Skeletal muscle tissue (tissue), 4 donors: ENCODE data around the gene PIGL. TPM values are rescaled to one million over a fixed set of nuclear protein-coding genes. Genes with fewer than 3 reads are reported as not detected.

Source experiments
- H3K27ac ChIP-seq: one replicate; pipeline ENCODE4 v1.7.0; 2013; ENCODE audit warnings: mild to moderate bottlenecking, low read depth, low read length, inconsistent platforms
- H3K27me3 ChIP-seq, 3 donors: one replicate each; pipeline ENCODE4 v1.7.0; 2013; ENCODE audit warnings: low read length in 3 of 3; ENCODE audit not compliant: control insufficient read depth in 3 of 3, insufficient read depth in 3 of 3
- H3K36me3 ChIP-seq, 3 donors: one replicate each; pipeline ENCODE4 v1.7.0; 2013; ENCODE audit warnings: low read length in 3 of 3; ENCODE audit not compliant: control insufficient read depth in 3 of 3, insufficient read depth in 3 of 3
- H3K4me1 ChIP-seq, 3 donors: one replicate each; pipeline ENCODE4 v1.7.0; 2013; ENCODE audit warnings: low read length in 3 of 3, mild to moderate bottlenecking in 3 of 3; ENCODE audit not compliant: control insufficient read depth in 3 of 3, insufficient read depth in 3 of 3
- H3K4me3 ChIP-seq, 3 donors: one replicate each; pipeline ENCODE4 v1.7.0; 2013; ENCODE audit warnings: low read length in 3 of 3
- H3K9ac ChIP-seq, 3 donors: one replicate each; pipeline ENCODE4 v1.7.0; 2013; ENCODE audit warnings: low read length in 3 of 3, mild to moderate bottlenecking in 3 of 3, moderate library complexity in 2 of 3, low read depth in 1 of 3
- H3K9me3 ChIP-seq, 3 donors: one replicate each; pipeline ENCODE4 v1.7.0; 2013; ENCODE audit warnings: low read length in 3 of 3; ENCODE audit not compliant: control insufficient read depth in 3 of 3
- total RNA-seq: library from RNA; depleted of rRNA; stranded (reverse); fragments of >200 nt; gene quantifications from one replicate; pipeline ENCODE4 v1.2.3, GENCODE V29; 2014
- donor health status: Osteomylitis.

The PIGL gene
- total RNA-seq, 1 donor from 2014 or later, result 12.5 TPM

GRCh38 chr17:16269658-16270057, 52.6 kb downstream of the PIGL start:
- no peaks in the 10 kb centered on the region for H3K36me3 ChIP-seq
- no peak overlapping the region for H3K27ac ChIP-seq
- no peak overlapping the region for H3K9ac ChIP-seq
- H3K27me3 ChIP-seq, result no peaks in the 10 kb centered on the region
- H3K4me3 ChIP-seq, result no peak overlapping the region
- peaks cover 0 to 2% (median 0%) of the 10 kb centered on the region in 3 donors for H3K4me1 ChIP-seq
- H3K9me3 ChIP-seq, result no peaks in the 10 kb centered on the region

DNA sequence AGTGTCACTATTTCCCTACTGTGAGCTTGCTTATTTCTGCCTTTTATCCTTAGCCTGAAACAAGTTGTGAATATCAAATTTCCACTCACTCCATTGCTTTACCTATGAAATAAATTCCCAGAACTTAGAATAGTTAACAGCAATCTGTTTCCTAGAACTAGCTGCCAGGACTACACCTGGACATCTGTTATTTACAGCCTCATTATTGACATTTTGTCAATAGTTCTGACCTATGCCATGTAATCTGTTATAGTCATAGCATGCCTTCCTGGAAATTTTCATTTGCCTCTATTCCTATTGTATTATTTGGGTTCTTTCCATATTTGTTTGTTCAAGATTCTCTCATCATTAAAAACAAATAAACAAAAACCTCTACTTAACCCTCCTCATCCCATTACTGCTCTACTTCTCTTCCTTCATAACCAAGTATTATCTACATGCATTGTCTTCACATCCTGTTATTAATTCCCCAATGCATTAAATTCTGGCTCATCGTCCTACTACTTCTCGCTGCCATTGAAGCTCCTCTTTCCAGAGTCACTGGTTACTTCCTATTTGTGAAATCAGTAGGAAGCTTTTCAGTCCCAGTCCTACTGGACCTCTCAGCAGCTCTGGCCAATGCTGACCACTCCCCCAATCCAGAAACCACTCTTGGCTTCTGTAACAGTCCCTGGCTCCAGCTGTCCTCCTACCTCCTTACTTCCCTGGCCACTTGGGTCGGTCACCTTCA, 55.3 kb downstream of the PIGL start:
- no peaks in the 10 kb centered on the region for H3K9me3 ChIP-seq
- H3K9ac ChIP-seq, result no peak overlapping the region
- no peak overlapping the region for H3K4me3 ChIP-seq
- no peaks in the 10 kb centered on the region for H3K36me3 ChIP-seq
- no peak overlapping the region for H3K27ac ChIP-seq
- H3K4me1 ChIP-seq, result peaks cover 0 to 2% (median 0%) of the 10 kb centered on the region in 3 donors
- no peaks in the 10 kb centered on the region for H3K27me3 ChIP-seq

- H3K27ac ChIP-seq, result no peak overlapping the region
- no peaks in the 10 kb centered on the region for H3K9me3 ChIP-seq
- no peaks in the 10 kb centered on the region for H3K27me3 ChIP-seq
- H3K9ac ChIP-seq, result no peak overlapping the region
- H3K4me3 ChIP-seq, result no peak overlapping the region
- peaks cover 0 to 2% (median 0%) of the 10 kb centered on the region in 3 donors for H3K4me1 ChIP-seq
- H3K36me3 ChIP-seq, result no peaks in the 10 kb centered on the region
Observed at GRCh38 chr17:16273499-16273898, 56.5 kb downstream of the PIGL start.

DNA sequence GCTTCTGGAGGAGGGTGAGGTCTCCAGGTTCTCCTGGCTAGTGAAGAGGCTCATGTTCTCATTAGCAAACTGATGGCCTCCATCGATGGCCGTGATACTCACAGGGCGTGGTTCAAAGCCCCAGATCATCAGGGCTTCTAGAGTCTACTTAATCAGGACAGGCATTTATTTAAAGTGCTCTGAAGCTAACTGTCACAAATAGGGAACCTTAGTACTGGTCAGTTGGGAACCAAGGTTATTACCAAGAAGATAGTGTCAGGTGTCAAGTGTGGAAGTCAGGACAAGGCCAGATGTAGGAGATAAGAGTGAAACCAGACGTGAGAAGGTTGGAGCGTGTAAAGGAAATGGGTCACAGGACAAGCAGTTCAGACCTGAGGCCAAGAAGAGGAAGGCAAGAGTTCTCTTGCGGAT, 56.9 kb downstream of the PIGL start:
- no peaks in the 10 kb centered on the region for H3K36me3 ChIP-seq
- H3K4me1 ChIP-seq, result peaks cover 0 to 2% (median 0%) of the 10 kb centered on the region in 3 donors
- H3K27me3 ChIP-seq, result no peaks in the 10 kb centered on the region
- no peak overlapping the region for H3K27ac ChIP-seq
- no peak overlapping the region for H3K4me3 ChIP-seq
- H3K9me3 ChIP-seq, result no peaks in the 10 kb centered on the region
- H3K9ac ChIP-seq, result no peak overlapping the region

DNA sequence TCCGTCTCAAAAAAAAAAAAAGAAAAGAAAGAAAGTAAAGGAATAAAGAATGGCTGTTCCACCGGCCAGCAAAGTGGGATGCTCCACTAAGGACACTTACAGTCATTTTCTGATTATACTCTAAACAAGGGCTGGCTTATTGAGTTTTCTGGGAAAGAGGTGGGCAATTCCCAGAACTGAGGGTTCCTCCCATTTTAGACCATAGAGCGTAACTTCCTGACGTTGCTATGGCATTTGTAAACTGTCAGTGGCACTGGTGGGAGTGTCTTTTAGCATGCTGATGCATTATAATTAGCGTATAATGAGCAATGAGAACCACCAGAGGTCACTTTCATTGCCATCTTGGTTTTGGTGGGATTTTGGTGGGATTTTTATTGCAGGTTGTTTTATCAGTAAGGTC, 58.0 kb downstream of the PIGL start:
- Histone ChIP-seq H3K27me3 (no peaks in the 10 kb centered on the region), H3K27ac (no peak overlapping the region), H3K4me3 (no peak overlapping the region), H3K4me1 (peaks cover 0 to 2% (median 0%) of the 10 kb centered on the region in 3 donors), H3K36me3 (peaks cover 0 to 3% (median 0%) of the 10 kb centered on the region in 3 donors), H3K9ac (no peak overlapping the region), H3K9me3 (no peaks in the 10 kb centered on the region)

- Histone ChIP-seq H3K27me3 (no peaks in the 10 kb centered on the region), H3K9ac (no peak overlapping the region), H3K9me3 (no peaks in the 10 kb centered on the region), H3K36me3 (peaks cover 0 to 3% (median 0%) of the 10 kb centered on the region in 3 donors), H3K4me3 (no peak overlapping the region), H3K4me1 (peaks cover 0 to 2% (median 0%) of the 10 kb centered on the region in 3 donors), H3K27ac (no peak overlapping the region)
Observed at GRCh38 chr17:16277163-16277562, 60.2 kb downstream of the PIGL start.

- no peaks in the 10 kb centered on the region for H3K9me3 ChIP-seq
- no peak overlapping the region for H3K27ac ChIP-seq
- H3K27me3 ChIP-seq, result no peaks in the 10 kb centered on the region
- peaks cover 0 to 3% (median 0%) of the 10 kb centered on the region in 3 donors for H3K36me3 ChIP-seq
- H3K4me3 ChIP-seq, result no peak overlapping the region
- H3K4me1 ChIP-seq, result peaks cover 9 to 11% (median 10%) of the 10 kb centered on the region in 3 donors
- no peak overlapping the region for H3K9ac ChIP-seq
Observed at GRCh38 chr17:16281351-16281750, 64.3 kb downstream of the PIGL start.

GRCh38 chr17:16282522-16282921, 65.5 kb downstream of the PIGL start:
- Histone ChIP-seq H3K27me3 (no peaks in the 10 kb centered on the region), H3K9me3 (no peaks in the 10 kb centered on the region), H3K4me3 (no peak overlapping the region), H3K27ac (no peak overlapping the region), H3K9ac (no peak overlapping the region), H3K36me3 (peaks cover 0 to 3% (median 0%) of the 10 kb centered on the region in 3 donors), H3K4me1 (peaks cover 19 to 21% (median 20%) of the 10 kb centered on the region in 3 donors)

DNA sequence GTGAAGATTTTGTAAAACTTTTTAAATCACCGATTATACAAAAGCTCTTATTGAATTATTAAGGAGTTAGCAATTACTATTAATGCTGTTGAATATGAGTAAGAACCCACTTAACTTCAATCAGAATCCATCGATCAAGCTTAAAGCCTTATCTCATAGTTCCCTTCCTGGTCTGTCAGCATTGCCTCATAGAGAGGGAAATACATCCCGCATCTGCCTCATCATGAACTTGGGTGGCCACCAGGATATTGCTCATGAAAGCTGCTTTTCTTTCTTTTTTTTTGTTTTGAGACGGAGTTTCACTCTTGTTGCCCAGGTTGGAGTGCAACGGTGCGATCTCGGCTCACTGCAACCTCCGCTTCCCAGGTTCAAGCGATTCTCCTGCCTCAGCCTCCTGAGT, 66.7 kb downstream of the PIGL start:
- no peak overlapping the region for H3K27ac ChIP-seq

GRCh38 chr17:16285646-16286008, 68.6 kb downstream of the PIGL start:
- Histone ChIP-seq H3K27me3 (no peaks in the 10 kb centered on the region), H3K36me3 (no peaks in the 10 kb centered on the region), H3K4me1 (peaks cover 20 to 25% (median 25%) of the 10 kb centered on the region in 3 donors), H3K9me3 (no peaks in the 10 kb centered on the region), H3K27ac (peak overlapping the region; percentile 88), H3K9ac (peak overlapping the region; percentile 58 to 74 (median 62)), H3K4me3 (peak overlapping the region; percentile 38 to 61 (median 51))

More for the DNA sequence above, 66.7 kb downstream of the PIGL start:
- H3K4me1 ChIP-seq, result peaks cover 20 to 25% (median 25%) of the 10 kb centered on the region in 3 donors
- H3K36me3 ChIP-seq, result peaks cover 0 to 3% (median 0%) of the 10 kb centered on the region in 3 donors
- H3K27me3 ChIP-seq, result no peaks in the 10 kb centered on the region
- no peak overlapping the region for H3K4me3 ChIP-seq
- no peaks in the 10 kb centered on the region for H3K9me3 ChIP-seq
- H3K9ac ChIP-seq, result no peak overlapping the region
